ENCODE results near the gene WDR64. TPM values are rescaled to one million over a fixed set of nuclear protein-coding genes. Genes with fewer than 3 reads are reported as not detected.

Gene WDR64
- total RNA-seq, 1 experiment from 2014 or later = not detected

DNA sequence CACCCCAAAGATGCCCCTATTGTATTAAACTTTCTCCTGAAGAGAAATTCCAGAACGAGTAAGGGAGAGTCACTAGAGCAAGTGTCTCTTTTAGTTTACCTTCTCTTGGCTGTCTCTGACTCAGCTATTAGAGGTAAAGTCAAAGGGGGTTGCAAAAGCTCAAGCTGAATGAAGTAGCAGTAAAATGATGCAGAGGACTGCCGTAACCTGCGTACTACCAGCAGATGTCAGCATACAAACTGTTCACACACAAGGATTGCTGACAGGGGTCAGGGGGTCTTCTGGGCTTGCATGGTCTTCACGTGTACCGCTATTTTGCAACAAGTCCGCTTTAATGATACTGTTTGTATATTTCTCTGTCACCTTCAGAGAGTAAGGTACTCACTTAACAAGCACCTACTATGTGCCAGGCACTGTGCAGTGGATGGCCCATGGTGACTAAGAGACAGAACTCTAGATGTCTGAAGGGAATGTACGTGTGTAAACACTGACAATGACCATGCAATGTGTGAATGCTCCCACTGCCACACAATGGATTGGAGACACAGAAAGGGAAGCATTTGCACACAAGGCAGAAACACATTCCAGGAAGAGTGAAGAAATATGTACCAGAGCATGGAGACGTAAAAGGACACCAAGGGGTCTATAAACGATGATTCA, 46.8 kb upstream of the WDR64 start:
- intact Hi-C loops (cut with micrococcal nuclease) = no loop called here
- ATAC-seq (peak; percentile 34), DNase-seq (peak; percentile 98)
- ChIA-PET CTCF (interaction anchor here (0.6 to 1.3 kb wide), 7 partner anchors 14 to 412 kb away, joined by 3 to 13 read pairs (median 4); partner anchors contain the start of gene KMO), POLR2A (ENCODE audit: unreplicated experiment) (interaction anchor here (0.5 to 0.6 kb wide), 2 partner anchors 35 to 85 kb away, joined by 11 to 16 read pairs; no protein-coding TSS in a partner anchor)
- Histone ChIP-seq H4K20me1 (ENCODE audit: low read length) (no peaks in the 10 kb centered on the region), H3K4me1 (ENCODE audit: insufficient read depth, low read length) (peaks cover 74% of the 10 kb centered on the region), H3K9ac (ENCODE audit: low read length) (peak overlapping the region; percentile 74), H3K4me3 (ENCODE audit: low read length) (no peak overlapping the region), H3K4me2 (ENCODE audit: low read length) (peak overlapping the region; percentile 67), H3K9me3 (ENCODE audit: low read length) (no peaks in the 10 kb centered on the region), H3K79me2 (ENCODE audit: low read length) (no peaks in the 10 kb centered on the region), H3K36me3 (ENCODE audit: low read depth, low read length) (no peaks in the 10 kb centered on the region), H3F3A (ENCODE audit: low read length, unreplicated experiment) (peaks cover 9% of the 10 kb centered on the region), H2AFZ (ENCODE audit: low read length) (no peak overlapping the region), H3K27me3 (ENCODE audit: low read length) (no peaks in the 10 kb centered on the region), H3K27ac (ENCODE audit: low read length) (peak overlapping the region; percentile 88), H3K9me2 (replicated peaks; ENCODE audit: low read length) (no peaks in the 10 kb centered on the region)
- BruUV-seq (replicated peaks) = no TSS peak
- TF ChIP-seq EZH2phosphoT487 (IDR thresholded peaks at IDR 0.05; ENCODE audit: borderline replicate concordance, low read length) (no peak), EZH2 (IDR thresholded peaks at IDR 0.05; ENCODE audit: low read length, unreplicated experiment) (no peak)
- TF ChIP-seq, protein P1, sequence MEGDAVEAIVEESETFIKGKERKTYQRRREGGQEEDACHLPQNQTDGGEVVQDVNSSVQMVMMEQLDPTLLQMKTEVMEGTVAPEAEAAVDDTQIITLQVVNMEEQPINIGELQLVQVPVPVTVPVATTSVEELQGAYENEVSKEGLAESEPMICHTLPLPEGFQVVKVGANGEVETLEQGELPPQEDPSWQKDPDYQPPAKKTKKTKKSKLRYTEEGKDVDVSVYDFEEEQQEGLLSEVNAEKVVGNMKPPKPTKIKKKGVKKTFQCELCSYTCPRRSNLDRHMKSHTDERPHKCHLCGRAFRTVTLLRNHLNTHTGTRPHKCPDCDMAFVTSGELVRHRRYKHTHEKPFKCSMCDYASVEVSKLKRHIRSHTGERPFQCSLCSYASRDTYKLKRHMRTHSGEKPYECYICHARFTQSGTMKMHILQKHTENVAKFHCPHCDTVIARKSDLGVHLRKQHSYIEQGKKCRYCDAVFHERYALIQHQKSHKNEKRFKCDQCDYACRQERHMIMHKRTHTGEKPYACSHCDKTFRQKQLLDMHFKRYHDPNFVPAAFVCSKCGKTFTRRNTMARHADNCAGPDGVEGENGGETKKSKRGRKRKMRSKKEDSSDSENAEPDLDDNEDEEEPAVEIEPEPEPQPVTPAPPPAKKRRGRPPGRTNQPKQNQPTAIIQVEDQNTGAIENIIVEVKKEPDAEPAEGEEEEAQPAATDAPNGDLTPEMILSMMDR (conservative IDR thresholded peaks at IDR 0.05; ENCODE audit: low read depth, low read length) = peak; percentile 99

DNA sequence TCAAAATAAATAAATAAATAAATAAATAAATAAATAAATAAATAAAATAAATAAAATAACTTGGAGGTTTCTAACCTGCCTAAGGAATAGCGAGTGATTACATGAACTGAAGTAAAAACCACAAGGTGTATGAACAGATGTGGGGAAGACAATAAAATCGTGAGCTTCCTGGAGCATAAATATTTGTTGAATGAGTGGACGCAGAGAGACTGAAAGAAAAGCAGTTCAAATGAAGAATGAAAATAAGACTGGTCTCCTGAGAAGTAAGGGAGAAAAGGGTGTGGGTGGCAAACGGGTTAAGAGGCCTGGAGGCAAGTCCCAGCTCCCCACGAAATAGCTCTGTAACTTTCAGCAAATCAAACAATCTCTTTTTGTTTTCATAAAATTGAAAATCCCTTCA, 45.5 kb upstream of the WDR64 start:
- BruUV-seq (replicated peaks) = no TSS peak

More for the DNA sequence above, 45.5 kb upstream of the WDR64 start:
- H3K36me3 ChIP-seq (ENCODE audit: low read depth, low read length) = no peaks in the 10 kb centered on the region
- peak overlapping the region; percentile 71 for H3K4me2 ChIP-seq (ENCODE audit: low read length)
- ChIA-PET CTCF (interaction anchor here (0.5 to 0.9 kb wide), 4 partner anchors 9 to 74 kb away, joined by 3 to 9 read pairs (median 4); no protein-coding TSS in a partner anchor), POLR2A (ENCODE audit: unreplicated experiment) (interaction anchor here (0.6 to 1.0 kb wide), 5 partner anchors 9 to 297 kb away, joined by 3 to 6 read pairs (median 3); no protein-coding TSS in a partner anchor)
- peak overlapping the region; percentile 11; the same call in 1 of the 2 replicates for H2AFZ ChIP-seq (ENCODE audit: low read length)
- no peaks in the 10 kb centered on the region for H3K9me2 ChIP-seq (replicated peaks; ENCODE audit: low read length)
- H3K4me3 ChIP-seq (ENCODE audit: low read length) = peak overlapping the region; percentile 20; the same call in 1 of the 2 replicates
- H3F3A ChIP-seq (ENCODE audit: low read length, unreplicated experiment) = peaks cover 9% of the 10 kb centered on the region
- peak overlapping the region; percentile 88 for H3K27ac ChIP-seq (ENCODE audit: low read length)
- DNase-seq (peak; percentile 99), ATAC-seq (peak; percentile 68)
- H3K9ac ChIP-seq (ENCODE audit: low read length) = peak overlapping the region; percentile 74
- no peaks in the 10 kb centered on the region for H4K20me1 ChIP-seq (ENCODE audit: low read length)
- intact Hi-C loops (cut with micrococcal nuclease) = loop anchor here (1.0 kb wide), 2 partner anchors 13 to 75 kb away; no protein-coding TSS in a partner anchor
- no peaks in the 10 kb centered on the region for H3K79me2 ChIP-seq (ENCODE audit: low read length)
- peaks cover 86% of the 10 kb centered on the region for H3K4me1 ChIP-seq (ENCODE audit: insufficient read depth, low read length)
- TF ChIP-seq EZH2phosphoT487 (IDR thresholded peaks at IDR 0.05; ENCODE audit: borderline replicate concordance, low read length) (no peak), EZH2 (IDR thresholded peaks at IDR 0.05; ENCODE audit: low read length, unreplicated experiment) (no peak)
- TF ChIP-seq, protein P1 (conservative IDR thresholded peaks at IDR 0.05; ENCODE audit: low read depth, low read length) = no peak
- H3K27me3 ChIP-seq (ENCODE audit: low read length) = no peaks in the 10 kb centered on the region
- H3K9me3 ChIP-seq (ENCODE audit: low read length) = no peaks in the 10 kb centered on the region
